HCEC 1CT (cell line): ENCODE results near the gene SPR.
A peak's percentile ranks its signal among the peaks of the same experiment; 100 is the strongest.

Experiments used
- DNase-seq: peaks from one replicate; pipeline ENCODE4 v3.0.0-alpha.2; 2017

The SPR gene

DNA sequence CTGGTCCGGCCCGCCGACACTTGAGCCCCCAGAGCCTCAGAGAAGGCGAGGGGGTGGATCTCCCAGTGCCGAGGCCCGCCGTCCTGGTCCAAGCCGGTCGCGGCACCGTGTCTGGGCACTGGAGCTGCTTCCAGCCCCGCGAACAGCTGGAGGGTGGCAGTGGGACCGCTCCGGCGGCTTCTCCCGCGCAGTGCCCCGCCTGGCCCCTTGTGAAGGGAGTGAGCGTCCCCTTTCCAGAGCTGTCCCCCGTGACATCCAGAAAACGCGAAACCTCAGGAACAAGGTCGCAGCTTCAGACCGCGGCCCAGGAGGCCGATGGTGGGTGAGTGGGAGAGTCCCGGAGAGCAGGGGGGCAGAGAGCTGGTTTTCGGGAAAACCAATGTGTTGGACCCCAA is 29.5 kb downstream of the SPR start:
- DNase-seq, result no peak

DNA sequence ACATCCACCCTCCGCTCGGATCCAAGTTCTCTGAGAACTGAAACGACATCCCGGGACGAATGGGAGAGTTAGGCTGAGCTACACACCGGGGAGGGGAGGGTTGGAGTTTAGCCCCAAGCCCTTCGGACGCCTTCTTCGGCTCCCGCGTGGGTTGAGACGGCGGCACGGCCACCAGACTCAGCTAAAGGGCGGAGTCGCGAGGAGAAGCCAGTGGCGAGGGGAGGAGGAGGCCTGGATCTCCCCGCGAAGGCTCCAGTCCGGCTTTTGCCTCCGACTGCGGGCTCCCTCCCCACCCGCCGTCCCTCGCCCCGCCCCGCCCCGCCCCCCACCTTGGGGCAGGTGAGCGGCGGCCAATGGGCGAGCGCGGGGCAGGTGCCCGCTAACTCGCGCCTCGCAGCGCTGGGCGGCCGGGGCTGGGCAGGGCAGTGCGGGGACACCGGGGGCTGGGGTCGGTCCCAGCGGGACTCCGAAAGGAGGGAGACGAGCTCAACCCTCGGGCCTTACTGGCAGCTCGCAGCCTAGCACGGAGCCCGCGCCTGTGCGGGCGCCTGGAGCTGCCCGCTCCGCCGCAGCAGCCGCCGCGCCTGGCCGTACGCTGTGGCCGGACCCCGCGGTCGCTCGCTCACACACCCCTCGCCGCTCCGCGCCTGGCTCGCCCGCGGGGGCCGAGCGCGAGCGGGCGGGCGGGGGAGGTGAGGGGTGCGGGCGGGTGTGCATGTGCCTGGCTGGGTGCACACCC is 30.1 kb downstream of the SPR start, which contains the start of gene EMX1:
EMX1 (plus strand) TSS at position 382 of the 739 bp plus-strand sequence; CDS start at position 716, 334 bp downstream.
- DNase-seq, result no peak

DNA sequence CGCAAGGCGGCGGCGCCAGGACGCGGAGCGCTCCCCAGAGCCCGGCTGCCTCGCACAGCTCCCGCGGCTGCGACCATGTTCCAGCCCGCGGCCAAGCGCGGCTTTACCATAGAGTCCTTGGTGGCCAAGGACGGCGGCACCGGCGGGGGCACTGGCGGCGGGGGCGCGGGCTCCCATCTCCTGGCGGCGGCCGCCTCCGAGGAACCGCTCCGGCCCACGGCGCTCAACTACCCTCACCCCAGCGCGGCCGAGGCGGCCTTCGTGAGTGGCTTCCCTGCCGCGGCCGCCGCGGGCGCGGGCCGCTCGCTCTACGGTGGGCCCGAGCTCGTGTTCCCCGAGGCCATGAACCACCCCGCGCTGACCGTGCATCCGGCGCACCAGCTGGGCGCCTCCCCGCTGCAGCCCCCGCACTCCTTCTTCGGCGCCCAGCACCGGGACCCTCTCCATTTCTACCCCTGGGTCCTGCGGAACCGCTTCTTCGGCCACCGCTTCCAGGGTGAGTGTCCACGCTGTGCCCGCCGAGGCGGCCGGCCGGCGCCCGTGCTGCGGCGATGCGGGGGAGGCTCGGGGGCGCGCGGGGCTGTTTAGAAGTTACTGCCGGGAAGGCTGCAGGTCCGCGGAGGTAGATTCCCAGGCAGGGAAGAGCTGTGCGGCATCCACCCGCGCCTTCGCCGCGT is 30.8 kb downstream of the SPR start:
- DNase-seq, result no peak

DNA sequence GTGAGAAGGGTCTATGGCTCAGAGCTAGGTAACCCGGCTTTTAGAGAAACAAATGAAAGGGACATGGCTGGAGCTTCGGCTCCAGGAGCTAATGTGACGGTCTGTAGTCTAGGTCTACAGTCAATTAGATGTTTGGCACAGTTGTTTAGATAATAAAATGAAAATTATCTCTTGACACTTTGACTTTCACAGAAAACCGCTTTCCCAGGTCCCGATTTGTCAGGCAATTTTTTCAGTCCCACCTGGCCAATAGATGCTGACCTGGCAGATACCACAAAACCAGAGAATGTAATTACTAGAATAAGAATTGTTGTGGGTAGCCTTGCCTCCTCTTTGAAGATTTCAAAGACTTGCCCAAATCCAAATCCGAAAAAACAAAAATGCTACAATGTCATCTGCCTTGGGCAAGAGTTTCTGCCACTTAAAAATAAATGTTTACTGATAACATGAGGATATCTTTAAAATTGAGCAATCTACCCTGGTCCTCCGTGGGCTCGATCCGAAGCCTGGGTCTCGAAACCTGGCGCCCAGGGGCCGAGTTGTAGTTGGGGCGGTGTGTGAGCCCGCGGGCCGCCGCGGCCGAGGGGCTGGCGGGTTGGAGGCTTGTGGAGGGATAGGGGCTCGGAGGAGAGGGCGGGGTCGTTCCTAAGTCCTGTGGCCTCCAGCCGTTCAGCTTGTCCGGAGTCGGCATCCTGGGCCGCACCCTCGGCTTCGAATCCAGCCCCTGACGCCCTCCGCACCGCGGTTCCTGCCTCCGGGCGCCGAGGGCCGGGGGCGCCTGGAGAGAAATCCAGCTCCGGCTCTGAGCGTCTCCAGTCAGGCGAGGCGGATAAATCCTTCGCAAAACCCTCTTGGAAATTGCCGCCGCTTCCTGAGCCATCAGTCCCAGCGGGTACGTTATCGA is 32.5 kb downstream of the SPR start:
- no peak for DNase-seq

DNA sequence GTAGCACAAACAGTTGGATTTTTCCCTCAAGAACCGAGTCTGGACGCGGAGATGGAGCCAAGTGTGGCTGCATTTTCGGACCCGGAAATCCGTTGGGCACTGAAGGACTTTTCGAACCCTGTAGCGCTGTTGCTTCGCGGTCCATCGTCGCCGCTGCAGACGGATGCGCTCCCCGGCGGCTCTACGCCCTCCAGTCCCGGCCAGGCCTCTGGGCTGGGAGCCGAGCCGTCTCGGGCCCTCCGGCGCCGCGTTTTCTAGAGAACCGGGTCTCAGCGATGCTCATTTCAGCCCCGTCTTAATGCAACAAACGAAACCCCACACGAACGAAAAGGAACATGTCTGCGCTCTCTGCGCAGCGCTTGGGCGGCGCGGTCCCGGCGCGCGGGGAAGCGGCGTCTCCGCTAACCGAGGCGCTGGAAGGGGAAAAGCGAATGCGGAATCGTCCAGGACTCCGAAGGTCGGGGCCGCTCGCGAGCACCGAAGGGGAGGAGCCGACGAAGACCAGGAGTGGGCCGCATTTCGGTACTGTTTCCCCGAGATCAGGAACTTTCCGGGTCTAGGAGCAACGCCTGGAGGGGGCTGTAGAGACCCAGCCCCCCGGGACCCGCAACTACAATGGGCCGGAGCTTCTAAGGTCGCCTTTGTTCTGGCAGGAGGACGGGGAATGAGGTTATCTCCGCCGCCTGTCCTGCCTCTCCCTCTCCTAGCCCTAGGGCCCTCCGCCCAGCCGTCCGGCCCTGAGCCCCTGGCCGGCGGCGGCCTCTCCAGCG is 33.3 kb downstream of the SPR start:
- DNase-seq, result no peak

DNA sequence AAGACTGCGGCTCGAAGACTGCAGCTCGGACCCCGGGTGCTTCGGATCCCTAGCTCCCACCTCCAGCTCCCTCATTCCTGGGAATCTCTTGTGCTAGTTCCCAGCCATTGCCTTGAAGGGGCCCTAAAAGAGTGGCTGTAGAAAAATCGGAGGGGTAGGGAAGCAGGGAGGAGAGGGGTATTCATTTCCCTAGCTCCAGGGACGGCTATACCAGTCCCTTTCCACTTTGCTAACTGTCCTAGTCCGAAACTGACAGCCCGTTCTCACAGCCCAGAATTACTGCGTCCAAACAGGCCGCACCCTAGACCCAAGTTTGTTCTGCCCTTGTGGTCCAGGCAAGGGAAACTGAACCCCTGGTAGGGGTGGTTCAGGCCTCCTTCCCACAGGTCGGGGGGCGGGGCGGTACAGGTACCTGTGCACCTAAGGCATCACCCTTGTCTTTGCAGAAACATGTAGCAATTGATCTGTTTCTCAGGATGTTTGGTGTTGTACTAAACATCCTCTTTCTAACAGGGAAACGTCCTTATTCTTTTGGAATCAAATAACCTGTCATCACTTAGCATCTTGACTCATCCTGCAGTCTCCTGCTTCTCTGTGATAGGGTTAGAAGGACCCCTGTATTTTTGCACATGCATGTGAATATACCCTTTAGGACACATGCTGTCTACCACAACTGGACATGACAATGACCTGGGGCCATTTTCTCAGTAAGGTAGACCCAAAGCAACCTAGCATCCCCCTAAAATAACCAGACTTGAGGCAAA is 34.1 kb downstream of the SPR start:
- no peak for DNase-seq

DNA sequence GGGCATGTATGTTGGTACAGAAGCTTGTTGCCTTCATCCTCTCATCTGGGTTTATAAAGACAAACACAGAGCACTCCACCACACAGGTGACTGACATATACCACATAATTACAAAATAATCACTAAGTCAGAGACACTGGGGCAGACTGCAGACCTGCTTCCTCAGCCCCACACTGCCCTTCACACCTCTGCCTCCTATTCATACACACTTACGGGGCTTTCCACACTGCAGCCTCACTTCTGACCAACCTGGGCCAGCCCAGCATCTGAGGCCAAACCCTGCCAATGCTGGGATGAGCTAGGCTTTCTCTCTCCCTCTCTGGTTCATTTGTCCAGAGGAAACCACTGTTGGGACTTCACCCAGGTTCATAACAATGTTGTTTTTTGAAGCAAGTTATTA is 34.6 kb downstream of the SPR start:
- DNase-seq, result no peak

DNA sequence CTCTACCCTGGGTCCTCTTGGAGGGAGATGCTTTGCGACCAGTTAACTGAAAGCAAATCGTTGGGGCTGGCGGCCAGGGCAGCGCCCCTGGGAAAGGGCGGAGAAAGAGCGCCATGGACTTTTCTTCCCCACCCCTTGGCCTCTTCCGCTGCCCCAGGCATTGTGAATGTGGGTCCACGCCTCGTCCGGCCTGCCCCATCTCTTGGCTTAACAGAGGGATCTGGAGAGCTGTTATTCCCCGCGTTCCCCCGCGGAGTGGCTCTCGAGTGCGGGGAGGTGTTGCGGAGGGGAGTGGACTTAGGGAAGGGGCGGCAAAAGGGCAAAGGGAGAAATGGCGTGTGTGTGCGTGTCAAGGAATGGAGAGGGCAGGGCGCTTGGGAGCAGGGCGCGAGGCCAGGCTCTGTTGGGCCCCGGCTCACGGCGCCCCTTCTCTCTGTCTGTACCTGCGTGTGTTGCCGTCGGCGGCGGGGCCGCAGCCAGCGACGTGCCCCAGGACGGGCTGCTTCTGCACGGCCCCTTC is 36.7 kb downstream of the SPR start:
- no peak for DNase-seq

DNA sequence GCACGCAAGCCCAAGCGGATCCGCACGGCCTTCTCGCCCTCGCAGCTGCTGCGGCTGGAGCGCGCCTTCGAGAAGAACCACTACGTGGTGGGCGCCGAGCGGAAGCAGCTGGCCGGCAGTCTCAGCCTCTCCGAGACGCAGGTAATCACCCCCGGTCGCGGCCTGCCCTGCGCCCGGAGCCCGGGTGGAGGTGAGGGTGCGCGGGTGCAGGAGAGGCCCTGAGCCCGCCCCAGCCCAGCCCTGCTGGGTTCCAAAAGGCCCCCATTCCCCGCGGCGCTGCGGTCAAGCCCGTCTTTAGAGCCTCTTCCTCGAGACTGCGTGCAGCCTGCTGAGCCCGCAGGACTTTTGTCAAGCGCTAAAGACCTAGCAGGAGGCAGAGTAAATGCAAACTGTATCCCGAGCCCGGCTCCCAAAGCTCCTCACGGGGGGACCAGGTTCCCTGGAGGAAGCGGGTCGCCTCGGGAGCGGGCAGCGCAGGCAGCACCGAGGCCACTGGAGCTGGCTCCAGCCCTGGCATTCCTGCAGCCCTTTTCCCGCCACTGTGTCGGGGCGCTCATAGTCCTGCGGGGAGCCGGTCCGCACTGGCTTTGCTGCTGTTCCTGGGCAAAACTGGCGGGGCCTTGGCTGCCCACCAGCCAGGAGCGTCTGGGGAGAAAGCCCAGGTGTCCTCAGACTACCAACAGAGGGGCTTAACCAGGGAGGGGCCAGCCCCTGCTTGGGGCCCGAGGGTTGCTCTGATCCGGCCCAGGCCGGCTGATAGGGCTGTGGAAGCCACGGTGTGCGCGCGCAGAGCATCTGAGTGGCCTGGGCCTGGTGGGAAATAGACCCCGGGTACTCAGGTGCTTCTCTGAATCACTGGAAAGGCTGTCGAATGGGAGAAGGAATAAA is 37.4 kb downstream of the SPR start:
- DNase-seq, result no peak

DNA sequence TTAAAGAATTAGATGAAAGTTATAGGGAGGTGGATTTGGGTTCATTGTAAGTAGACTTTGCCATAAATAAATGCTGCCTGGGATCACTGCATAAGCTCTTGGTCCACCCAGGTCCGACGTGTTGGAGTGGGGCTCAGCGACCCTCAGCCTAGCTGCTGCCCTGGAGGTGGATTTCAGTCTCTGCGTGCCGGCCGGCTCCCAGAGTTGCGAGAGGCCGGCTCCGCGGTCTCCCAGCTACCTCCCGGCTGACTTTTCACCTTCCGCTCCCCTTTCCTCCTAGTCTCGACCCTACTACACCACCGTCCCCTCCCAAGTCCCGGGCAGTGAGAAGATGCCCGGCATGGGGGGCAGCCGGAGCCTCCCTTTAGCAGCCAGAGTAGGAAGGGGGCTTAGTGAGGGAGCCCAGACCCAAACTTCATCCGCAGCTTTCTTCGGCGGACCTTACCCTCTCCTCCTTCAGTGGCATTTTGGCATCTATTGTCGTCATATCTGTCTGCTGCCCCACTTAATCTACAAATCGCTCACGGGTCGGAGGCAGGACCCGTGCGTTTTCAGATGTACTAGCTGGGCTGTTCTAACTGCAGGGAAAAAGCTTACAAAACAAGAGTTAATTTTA is 38.2 kb downstream of the SPR start:
- no peak for DNase-seq

DNA sequence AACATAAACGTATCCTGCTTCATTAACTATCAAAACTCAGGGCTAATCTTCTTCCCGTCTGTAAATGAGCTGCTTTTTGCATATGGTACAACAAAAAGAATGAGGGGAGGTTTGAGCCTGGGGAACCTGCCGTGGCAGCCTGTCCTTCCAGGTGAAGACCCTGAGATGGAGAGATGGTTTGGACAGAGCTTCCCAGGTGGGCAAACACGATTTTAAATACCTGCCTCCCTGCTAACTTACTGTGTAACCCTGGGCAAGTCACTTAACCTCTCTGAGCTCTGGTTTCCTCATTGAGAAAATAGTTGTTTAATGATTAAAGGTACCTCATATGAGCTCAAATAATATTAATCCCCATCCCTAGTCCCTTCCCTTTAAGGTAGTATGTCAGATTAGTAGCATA is 39.2 kb downstream of the SPR start:
- DNase-seq, result no peak

DNA sequence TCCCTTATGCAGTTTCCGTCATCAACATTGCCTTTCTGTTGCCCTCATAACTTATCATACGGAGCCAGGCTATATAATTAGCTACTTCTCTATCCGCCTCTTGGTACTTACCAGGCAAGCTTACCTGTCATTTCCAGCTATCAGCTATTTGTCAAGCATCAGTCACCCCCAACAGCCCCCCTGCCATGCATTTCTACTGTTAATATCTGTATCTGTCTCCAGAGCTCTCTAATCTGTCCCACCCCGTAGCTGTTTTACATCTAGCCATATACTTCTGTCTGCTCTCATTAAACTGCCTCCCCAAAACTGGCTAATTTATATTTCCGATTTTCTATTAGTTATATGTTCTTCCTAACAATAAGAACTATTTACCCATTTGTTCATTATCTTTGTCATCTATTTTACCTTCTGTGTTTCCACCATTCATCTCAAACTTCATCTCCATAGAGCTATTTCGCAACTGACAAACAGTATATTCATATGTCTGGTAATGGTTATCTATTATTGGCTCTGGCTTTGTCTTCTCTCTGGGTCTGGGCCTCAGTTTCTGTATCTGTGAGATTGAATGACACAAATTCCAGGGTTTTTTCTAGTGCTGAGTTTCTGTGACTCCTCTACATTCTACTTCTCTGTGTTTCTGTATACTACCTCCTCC is 39.7 kb downstream of the SPR start:
- no peak for DNase-seq

DNA sequence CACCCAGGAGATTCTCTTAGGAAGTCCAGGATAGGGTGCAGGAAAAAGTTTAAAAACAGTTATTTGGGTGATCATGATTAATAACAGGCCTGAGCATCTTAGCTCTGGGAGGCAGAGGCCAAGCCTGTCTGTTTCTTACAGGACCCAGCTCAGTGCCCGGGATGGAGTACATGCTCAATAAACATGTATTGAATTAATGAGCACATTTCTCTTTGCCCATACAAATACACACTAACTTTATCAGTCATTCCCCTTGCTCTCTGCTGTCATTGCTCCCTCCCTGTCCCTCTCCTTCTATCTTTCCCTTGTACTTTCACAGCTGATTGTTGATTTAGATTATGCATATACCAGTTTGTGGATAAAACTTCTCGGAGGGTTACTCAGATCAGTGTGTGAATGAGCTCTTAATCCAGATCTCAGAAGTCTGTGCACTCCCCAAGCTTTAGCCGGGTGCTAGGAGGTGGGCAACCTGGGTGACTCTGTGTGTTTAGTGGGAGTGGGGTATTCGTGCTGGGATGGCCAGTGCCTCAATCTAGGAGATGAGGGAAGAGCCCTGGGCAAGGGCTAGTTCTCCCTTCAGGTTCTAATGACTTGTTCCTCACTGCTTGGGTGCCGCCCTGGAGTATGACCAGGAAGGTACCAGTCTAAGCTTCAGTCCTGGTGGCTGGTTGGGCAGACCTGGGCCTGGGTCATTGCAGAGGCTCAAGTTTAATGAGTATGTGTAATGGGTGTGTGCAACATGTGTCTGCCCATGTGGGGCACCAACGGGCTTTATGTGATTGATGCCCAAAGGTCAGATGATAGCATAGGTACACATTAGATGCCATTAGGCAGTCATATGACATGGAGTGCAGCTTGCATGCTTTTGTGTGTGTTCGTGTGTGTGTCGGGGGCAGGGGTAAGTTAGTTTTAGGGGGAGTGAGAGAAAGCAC is 40.7 kb downstream of the SPR start:
- DNase-seq, result no peak

DNA sequence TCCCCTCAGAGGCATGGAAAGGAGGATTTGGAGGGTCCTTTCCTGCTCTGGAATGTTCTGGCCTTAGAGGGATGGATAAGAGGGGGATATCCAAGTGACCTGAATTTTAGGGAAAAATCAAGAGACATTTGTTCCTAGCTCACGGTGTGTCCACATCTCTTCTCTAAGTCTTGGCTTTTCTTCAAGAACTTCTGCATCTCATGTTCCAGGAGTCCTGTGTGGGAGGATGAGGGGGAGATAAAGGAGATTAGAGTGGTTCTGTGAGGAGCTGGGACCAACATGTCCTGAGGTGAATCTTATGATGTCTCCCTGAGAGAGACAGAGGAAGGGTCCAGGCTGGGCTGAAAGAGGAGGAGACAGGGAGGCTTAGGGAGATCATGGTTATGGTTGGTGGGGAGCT is 41.8 kb downstream of the SPR start:
- DNase-seq, result no peak

DNA sequence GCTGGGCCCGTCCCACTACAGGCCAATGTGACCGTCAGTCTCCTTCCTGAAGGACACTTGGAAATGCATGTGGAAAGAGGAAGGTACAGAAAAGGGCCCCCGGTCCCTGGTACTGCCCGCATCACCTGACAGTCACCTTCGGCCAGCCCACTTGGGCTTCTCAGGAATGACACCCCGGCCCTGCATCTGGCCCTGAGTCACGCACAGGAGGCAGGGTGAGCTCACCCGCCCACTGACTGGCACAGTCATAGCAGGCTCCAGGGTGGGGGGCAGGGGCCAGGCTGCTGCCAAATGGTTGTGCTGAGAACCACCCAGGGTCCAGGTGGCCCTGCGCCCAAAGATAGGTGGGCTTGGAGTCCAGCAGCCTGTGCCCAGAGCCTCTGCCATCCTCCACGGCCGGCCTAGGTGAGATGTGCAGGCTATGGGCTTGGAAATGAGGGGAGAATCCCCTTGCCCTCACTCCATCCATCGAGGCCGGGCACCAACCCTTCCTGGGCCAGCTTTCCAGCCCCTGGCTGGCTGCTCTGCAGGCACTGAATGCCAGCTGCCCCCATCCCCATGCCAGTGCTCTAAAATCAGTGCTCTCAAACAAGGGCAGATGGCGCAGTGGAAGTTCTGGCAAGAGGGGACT is 44.2 kb downstream of the SPR start:
- DNase-seq, result peak; percentile 29

DNA sequence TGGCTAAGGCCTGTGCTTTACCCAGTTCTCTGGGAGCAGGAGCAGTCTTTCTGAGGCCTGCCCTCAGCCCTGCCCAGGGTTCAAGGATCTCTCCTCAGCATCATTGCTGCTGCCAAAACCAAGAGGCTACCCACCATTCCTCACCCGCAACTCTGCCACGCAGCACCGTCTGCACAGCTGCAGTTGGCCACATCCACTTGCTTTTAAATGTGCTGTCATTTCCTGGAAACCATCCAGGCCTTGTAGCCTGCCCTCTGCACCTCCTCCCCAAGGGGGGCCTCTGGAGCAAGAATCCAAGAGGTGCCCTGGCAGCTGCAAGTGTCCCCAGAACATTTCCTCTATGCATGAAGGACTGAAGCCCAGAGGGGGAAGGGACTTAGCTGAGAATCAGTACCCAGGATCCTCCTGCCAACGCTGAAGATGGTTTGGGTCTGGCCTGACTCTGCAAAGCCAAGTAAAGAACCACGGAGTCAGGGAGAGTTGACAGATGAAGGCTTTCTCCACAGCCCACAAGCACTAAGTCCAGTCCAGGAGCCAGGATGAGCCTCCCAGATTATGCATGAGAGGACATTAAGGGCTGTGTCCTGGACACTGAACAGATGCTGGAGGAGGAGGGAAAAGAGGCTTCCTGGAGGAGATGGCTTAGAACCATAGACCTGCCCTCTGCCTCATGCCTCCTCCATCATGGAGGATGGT is 45.0 kb downstream of the SPR start:
- DNase-seq, result peak; percentile 9

DNA sequence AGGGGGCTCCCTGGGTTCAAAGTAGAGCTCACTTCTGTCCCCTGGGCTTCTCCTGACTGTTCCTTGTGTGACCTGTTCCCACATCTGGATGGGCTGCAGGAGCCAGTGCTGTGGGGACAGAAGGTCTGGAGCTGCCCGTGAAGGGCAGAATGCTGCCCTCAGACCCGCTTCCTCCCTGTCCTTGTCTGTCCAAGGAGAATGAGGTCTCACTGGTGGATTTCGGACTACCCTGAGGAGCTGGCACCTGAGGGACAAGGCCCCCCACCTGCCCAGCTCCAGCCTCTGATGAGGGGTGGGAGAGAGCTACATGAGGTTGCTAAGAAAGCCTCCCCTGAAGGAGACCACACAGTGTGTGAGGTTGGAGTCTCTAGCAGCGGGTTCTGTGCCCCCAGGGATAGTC is 45.6 kb downstream of the SPR start:
- DNase-seq, result no peak
